Gastroesophageal sphincter (tissue), 3 donors: ENCODE data around the gene GBA2.

Source experiments
- POLR2A ChIP-seq, 2 donors: fragments of 450-650 bp; IDR thresholded peaks; one replicate each; pipeline ENCODE4 v1.6.1; 2017; ENCODE audit warnings: antibody characterized with exemption in 2 of 2, mild to moderate bottlenecking in 2 of 2, moderate library complexity in 1 of 2
- POLR2AphosphoS5 ChIP-seq: sonication (generic); formaldehyde crosslinking; IDR thresholded peaks from one replicate; pipeline ENCODE4 v1.6.1; 2017; ENCODE audit warnings: antibody characterized with exemption
- TF ChIP-seq, protein P1 (sequence below), 4 experiments: fragments of 200-600 bp in 2 of 4; fragments of 450-650 bp in 2 of 4; sonication (generic) in 1 of 4; IDR thresholded peaks; one replicate each; pipeline ENCODE4 v1.5.1; 2017 to 2019; ENCODE audit warnings: antibody characterized with exemption in 4 of 4, mild to moderate bottlenecking in 2 of 4, moderate library complexity in 2 of 4

DNA sequence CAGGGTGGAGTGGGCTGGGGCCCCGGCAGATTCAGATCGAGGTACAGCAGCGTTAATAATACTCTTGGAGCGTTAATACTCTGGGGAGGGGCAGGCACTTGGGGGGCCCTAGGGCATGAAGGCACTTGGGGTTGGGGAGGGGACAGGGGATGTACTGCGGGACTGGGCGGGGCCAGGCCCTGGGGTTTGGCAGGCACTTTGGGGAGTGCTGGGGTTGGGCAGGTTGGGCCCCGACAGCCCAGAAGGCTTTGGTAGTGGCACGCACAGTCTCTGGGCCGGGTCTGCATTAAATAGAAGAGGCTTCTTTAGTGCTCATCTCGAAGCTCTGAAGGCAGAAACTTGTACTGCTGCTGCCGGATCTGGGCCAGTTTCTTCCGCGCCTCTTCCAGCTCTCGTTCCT is 51.5 kb downstream of the GBA2 start:
- TF ChIP-seq, protein P1, sequence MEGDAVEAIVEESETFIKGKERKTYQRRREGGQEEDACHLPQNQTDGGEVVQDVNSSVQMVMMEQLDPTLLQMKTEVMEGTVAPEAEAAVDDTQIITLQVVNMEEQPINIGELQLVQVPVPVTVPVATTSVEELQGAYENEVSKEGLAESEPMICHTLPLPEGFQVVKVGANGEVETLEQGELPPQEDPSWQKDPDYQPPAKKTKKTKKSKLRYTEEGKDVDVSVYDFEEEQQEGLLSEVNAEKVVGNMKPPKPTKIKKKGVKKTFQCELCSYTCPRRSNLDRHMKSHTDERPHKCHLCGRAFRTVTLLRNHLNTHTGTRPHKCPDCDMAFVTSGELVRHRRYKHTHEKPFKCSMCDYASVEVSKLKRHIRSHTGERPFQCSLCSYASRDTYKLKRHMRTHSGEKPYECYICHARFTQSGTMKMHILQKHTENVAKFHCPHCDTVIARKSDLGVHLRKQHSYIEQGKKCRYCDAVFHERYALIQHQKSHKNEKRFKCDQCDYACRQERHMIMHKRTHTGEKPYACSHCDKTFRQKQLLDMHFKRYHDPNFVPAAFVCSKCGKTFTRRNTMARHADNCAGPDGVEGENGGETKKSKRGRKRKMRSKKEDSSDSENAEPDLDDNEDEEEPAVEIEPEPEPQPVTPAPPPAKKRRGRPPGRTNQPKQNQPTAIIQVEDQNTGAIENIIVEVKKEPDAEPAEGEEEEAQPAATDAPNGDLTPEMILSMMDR (IDR thresholded peaks at IDR 0.05): no peak
- TF ChIP-seq POLR2AphosphoS5 (no peak), POLR2A (IDR thresholded peaks at IDR 0.05) (no peak)
